ENCODE measurements around the gene IZUMO4.
A peak's percentile ranks its signal among the peaks of the same experiment; 100 is the strongest.
"Not testable (repeated sequence)": the region's sequence is repeated elsewhere in the genome, so short reads cannot be mapped to it uniquely, and the experiment has no call there.

Gene IZUMO4

DNA sequence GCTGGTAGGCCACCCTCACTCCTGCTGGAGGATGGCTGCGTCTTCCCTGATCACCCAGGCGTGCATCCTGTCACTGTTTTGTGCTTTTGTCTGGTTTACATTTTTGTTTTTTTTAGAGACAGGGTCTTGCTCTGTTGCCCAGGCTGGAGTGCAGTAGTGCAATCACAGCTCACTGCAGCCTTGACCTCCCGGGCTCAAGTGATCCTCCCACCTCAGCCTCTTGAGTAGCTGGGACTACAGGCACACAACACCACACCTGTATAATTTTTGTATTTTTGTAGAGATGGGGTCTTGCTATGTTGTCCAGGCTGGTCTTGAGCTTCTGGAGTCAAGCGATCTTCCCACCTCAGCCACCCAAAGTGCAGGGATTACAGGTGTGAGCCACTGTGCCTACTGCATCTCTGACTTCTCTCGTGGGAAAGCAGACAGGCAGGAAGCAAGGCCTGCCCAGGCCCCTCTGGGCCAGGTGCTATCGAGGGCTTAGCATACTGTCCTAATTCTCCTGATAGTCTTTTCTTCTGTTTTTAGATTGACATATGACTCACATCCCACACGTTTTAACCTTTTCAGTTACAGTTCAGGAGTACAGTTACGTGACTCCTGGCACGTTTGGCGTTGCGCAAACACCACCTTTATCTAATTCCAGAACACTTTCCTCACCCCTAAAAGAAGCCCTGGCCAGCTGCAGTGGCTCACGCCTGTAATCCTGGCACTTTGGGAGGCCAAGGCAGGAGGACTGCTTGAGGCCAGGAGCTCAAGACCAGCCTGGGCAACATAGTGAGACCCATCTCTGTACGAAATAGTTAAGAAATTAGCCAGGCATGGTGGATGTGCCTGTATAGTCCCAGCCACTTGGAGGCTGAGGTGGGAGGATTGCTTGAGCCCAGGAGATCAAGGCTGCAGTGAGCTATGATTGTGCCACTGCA is 9.8 kb upstream of the IZUMO4 start:
- H3K4me1 ChIP-seq (ENCODE audit: control insufficient read depth, insufficient read depth, low read length): peaks cover 23% of the 10 kb centered on the region
- H3K4me3 ChIP-seq (ENCODE audit: low read depth, low read length); H3K27me3 ChIP-seq (ENCODE audit: control insufficient read depth, insufficient read depth, low read length); H3K27ac ChIP-seq (ENCODE audit: low read depth, low read length); H3K36me3 ChIP-seq (ENCODE audit: control insufficient read depth, insufficient read depth, low read length); H3K9ac ChIP-seq (ENCODE audit: low read length); H3K9me3 ChIP-seq (ENCODE audit: control insufficient read depth, insufficient read depth, low read depth, low read length): not testable (repeated sequence)

DNA sequence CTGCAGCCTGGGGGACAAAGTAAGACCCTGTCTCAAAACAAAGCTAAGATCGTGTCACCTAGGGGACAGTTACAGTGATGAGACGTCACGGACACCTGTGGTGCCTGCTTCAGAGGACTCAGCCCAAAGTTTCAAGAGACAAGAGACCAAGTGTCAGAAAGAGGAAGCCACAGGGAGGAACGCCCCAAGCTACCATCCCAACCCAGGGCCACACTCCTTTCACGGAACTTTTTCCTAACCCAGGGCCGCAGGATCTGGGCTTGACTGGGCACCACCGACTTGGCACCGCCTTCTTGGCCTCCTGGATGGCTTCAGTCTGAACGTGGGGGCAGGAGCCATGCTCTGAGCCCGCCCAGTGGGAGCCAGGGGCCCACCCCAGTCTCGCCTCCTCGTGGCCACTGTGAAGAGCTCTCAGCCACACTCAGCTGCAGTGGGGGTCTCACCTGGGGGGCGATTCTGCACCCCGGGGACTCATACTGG is 9.1 kb upstream of the IZUMO4 start:
- Histone ChIP-seq H3K9me3 (ENCODE audit: control insufficient read depth, insufficient read depth, low read depth, low read length) (no peaks in the 10 kb centered on the region), H3K4me3 (ENCODE audit: low read depth, low read length) (no peak overlapping the region), H3K4me1 (ENCODE audit: control insufficient read depth, insufficient read depth, low read length) (peaks cover 23% of the 10 kb centered on the region)

DNA sequence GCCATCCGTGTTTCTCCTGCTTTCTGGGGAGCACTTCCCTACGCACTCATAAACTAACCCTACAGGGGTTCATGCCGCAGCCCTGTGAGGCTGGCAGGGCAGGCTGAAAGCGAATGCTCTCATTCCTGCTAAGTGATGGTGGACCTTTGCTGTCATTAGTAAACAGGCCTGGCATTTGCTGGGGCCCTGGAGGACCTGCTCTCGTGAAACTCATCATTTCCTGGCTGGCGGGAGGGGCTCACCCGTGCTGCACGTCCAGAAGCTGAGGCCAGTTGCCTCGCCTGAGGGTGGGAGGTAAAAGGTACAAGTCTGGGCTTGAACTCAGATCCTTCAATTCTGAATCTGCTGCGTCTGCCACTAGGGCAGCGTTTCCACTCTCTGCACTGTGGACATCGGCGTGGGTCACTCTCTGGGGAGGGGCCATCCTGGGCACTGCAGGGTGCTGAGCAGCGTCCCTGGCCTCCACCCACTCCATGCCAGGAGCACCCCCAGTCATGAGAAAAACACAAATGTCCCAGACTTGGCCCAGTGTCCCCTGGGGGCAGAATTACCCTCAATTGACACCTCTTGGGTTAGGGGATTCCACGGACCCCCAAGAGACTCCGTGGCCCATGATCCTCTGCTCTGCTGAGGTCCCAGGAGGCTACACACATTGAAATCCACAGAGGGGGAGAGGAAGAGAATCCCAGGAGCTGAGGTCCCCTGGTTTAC is 7.6 kb upstream of the IZUMO4 start:
- Histone ChIP-seq H3K9me3 (ENCODE audit: control insufficient read depth, insufficient read depth, low read depth, low read length) (no peaks in the 10 kb centered on the region), H3K36me3 (ENCODE audit: control insufficient read depth, insufficient read depth, low read length) (no peaks in the 10 kb centered on the region; the same call in 1 of the 2 replicates), H3K27ac (ENCODE audit: low read depth, low read length) (0 out of 2 replicates have a peak overlapping the region, but pooled peaks have one; percentile 51), H3K4me1 (ENCODE audit: control insufficient read depth, insufficient read depth, low read length) (peaks cover 23% of the 10 kb centered on the region), H3K9ac (ENCODE audit: low read length) (peak overlapping the region; percentile 47), H3K4me3 (ENCODE audit: low read depth, low read length) (no peak overlapping the region), H3K27me3 (ENCODE audit: control insufficient read depth, insufficient read depth, low read length) (no peaks in the 10 kb centered on the region)

More for the DNA sequence above, 9.1 kb upstream of the IZUMO4 start:
- Histone ChIP-seq H3K36me3 (ENCODE audit: control insufficient read depth, insufficient read depth, low read length) (no peaks in the 10 kb centered on the region; the same call in 1 of the 2 replicates), H3K27ac (ENCODE audit: low read depth, low read length) (no peak overlapping the region), H3K9ac (ENCODE audit: low read length) (no peak overlapping the region), H3K27me3 (ENCODE audit: control insufficient read depth, insufficient read depth, low read length) (no peaks in the 10 kb centered on the region)

DNA sequence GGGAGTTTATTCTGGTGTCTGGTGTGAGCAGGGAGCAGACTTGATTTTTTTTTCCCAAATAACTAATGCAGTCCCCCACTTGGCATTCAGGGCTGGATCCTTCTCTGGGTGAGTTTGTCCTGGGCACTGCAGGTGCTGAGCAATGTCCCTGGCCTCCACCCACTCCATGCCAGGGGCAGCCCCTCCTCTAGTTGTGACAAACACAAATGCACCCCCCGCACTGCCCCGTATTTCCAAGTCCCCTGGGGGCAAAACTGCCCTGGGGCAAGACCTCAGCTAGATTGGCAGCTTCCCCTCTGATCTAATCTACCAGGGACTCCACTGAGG is 7.0 kb upstream of the IZUMO4 start:
- Histone ChIP-seq H3K27me3 (ENCODE audit: control insufficient read depth, insufficient read depth, low read length) (no peaks in the 10 kb centered on the region), H3K9ac (ENCODE audit: low read length) (peak overlapping the region; percentile 47), H3K4me1 (ENCODE audit: control insufficient read depth, insufficient read depth, low read length) (peaks cover 23% of the 10 kb centered on the region), H3K36me3 (ENCODE audit: control insufficient read depth, insufficient read depth, low read length) (no peaks in the 10 kb centered on the region; the same call in 1 of the 2 replicates), H3K27ac (ENCODE audit: low read depth, low read length) (0 out of 2 replicates have a peak overlapping the region, but pooled peaks have one; percentile 51), H3K4me3 (ENCODE audit: low read depth, low read length) (no peak overlapping the region), H3K9me3 (ENCODE audit: control insufficient read depth, insufficient read depth, low read depth, low read length) (no peaks in the 10 kb centered on the region)

DNA sequence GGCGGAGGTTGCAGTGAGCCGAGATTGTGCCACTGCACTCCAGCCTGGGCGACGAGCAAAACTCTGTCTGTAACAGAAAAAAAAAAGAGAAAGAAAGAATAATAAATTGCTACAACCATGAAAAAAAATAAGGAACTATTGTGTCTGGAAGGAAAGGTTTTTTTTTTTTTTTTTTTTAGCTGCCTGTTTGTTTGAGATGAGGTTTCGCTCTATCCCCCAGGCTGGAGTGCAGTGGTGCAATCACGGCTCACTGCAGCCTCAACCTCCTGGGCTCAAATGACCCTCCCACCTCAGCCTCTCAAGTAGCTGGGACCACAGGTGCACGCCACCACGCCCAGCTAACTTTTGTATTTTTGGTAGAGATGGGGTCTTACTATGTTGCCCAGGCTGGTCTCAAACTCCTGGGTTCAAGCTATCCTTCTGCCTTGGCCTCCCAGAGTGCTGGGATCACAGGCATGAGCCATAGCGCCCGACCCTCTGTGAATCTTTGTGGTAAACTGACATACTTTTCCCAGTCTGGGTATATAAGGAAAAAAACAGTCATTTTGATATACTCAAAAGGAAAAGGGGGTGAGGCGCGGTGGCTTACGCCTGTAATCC is 4.7 kb upstream of the IZUMO4 start:
- not testable (repeated sequence) for H3K27ac ChIP-seq (ENCODE audit: low read depth, low read length); H3K36me3 ChIP-seq (ENCODE audit: control insufficient read depth, insufficient read depth, low read length); H3K27me3 ChIP-seq (ENCODE audit: control insufficient read depth, insufficient read depth, low read length); H3K4me3 ChIP-seq (ENCODE audit: low read depth, low read length); H3K9ac ChIP-seq (ENCODE audit: low read length); H3K9me3 ChIP-seq (ENCODE audit: control insufficient read depth, insufficient read depth, low read depth, low read length)
- H3K4me1 ChIP-seq (ENCODE audit: control insufficient read depth, insufficient read depth, low read length): peaks cover 23% of the 10 kb centered on the region

GRCh38 chr19:2096034-2096479 is 658 bp upstream of the IZUMO4 start, which contains the start of gene MOB3A:
TSS of gene MOB3A (minus strand) at chr19:2096326. CDS start at chr19:2078560, 17,766 bp downstream.
- Histone ChIP-seq H3K4me1 (ENCODE audit: control insufficient read depth, insufficient read depth, low read length) (peaks cover 6% of the 10 kb centered on the region; the same call in 1 of the 2 replicates), H3K9ac (ENCODE audit: low read length) (peak within 1 kb of the TSS; percentile 68), H3K27ac (ENCODE audit: low read depth, low read length) (peak within 1 kb of the TSS; percentile 46; the same call in 1 of the 2 replicates), H3K36me3 (ENCODE audit: control insufficient read depth, insufficient read depth, low read length) (peaks cover 17% of the 10 kb centered on the region), H3K27me3 (ENCODE audit: control insufficient read depth, insufficient read depth, low read length) (no peaks in the 10 kb centered on the region), H3K9me3 (ENCODE audit: control insufficient read depth, insufficient read depth, low read depth, low read length) (no peaks in the 10 kb centered on the region), H3K4me3 (ENCODE audit: low read depth, low read length) (peak within 1 kb of the TSS; percentile 77)

DNA sequence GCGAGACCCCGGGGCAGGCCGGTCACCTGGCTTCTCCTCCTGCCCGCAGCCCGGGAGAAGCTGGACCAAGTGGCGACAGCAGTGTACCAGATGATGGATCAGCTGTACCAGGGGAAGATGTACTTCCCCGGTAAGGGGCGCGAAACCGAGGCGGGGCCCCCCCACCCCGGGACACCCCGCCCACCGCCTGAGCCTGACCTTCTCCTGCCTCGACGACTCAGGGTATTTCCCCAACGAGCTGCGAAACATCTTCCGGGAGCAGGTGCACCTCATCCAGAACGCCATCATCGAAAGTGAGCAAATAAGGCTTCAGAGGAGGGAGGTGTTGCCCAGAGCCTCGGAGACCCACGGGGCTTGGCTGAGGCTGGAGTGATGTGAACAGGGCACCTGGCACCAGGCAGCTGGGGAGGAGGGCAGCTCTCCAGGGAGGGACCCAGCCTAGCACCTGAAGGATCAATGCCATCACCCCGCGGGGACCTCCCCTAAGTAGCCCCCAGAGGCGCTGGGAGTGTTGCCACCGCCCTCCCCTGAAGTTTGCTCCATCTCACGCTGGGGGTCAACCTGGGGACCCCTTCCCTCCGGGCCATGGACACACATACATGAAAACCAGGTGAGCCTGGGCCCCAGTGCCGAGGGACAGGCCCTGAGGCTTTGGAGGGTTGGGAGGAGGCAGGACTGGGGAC is 629 bp downstream of the IZUMO4 start:
- Histone ChIP-seq H3K27me3 (ENCODE audit: control insufficient read depth, insufficient read depth, low read length) (no peaks in the 10 kb centered on the region), H3K4me1 (ENCODE audit: control insufficient read depth, insufficient read depth, low read length) (peaks cover 5% of the 10 kb centered on the region; the same call in 1 of the 2 replicates), H3K9ac (ENCODE audit: low read length) (no peak overlapping the region), H3K9me3 (ENCODE audit: control insufficient read depth, insufficient read depth, low read depth, low read length) (no peaks in the 10 kb centered on the region), H3K36me3 (ENCODE audit: control insufficient read depth, insufficient read depth, low read length) (peaks cover 29% of the 10 kb centered on the region), H3K4me3 (ENCODE audit: low read depth, low read length) (peak overlapping the region; percentile 50), H3K27ac (ENCODE audit: low read depth, low read length) (no peak overlapping the region)

GRCh38 chr19:2097886-2098327 is 1.2 kb downstream of the IZUMO4 start:
- peaks cover 5% of the 10 kb centered on the region; the same call in 1 of the 2 replicates for H3K4me1 ChIP-seq (ENCODE audit: control insufficient read depth, insufficient read depth, low read length)
- H3K9ac ChIP-seq (ENCODE audit: low read length): no peak overlapping the region
- no peaks in the 10 kb centered on the region for H3K27me3 ChIP-seq (ENCODE audit: control insufficient read depth, insufficient read depth, low read length)
- no peak overlapping the region for H3K27ac ChIP-seq (ENCODE audit: low read depth, low read length)
- H3K9me3 ChIP-seq (ENCODE audit: control insufficient read depth, insufficient read depth, low read depth, low read length): no peaks in the 10 kb centered on the region
- H3K4me3 ChIP-seq (ENCODE audit: low read depth, low read length): no peak overlapping the region
- peaks cover 31% of the 10 kb centered on the region for H3K36me3 ChIP-seq (ENCODE audit: control insufficient read depth, insufficient read depth, low read length)

- no peaks in the 10 kb centered on the region for H3K27me3 ChIP-seq (ENCODE audit: control insufficient read depth, insufficient read depth, low read length)
- H3K4me3 ChIP-seq (ENCODE audit: low read depth, low read length): no peak overlapping the region
- H3K9ac ChIP-seq (ENCODE audit: low read length): no peak overlapping the region
- peaks cover 43% of the 10 kb centered on the region for H3K36me3 ChIP-seq (ENCODE audit: control insufficient read depth, insufficient read depth, low read length)
- no peaks in the 10 kb centered on the region for H3K9me3 ChIP-seq (ENCODE audit: control insufficient read depth, insufficient read depth, low read depth, low read length)
- H3K27ac ChIP-seq (ENCODE audit: low read depth, low read length): no peak overlapping the region
- peaks cover 5% of the 10 kb centered on the region; the same call in 1 of the 2 replicates for H3K4me1 ChIP-seq (ENCODE audit: control insufficient read depth, insufficient read depth, low read length)
Measured at GRCh38 chr19:2099054-2099501, 2.4 kb downstream of the IZUMO4 start.
